HCT116 (cell line): ENCODE measurements around the gene DTWD1. TPM values are rescaled to one million over a fixed set of nuclear protein-coding genes. Genes with fewer than 3 reads are reported as not detected.

Source experiments
- ATAC-seq: fragments of 200-7000 bp; cut with Tn5 transposase; 2 replicates; pipeline ENCODE4 v1.9.1; 2020; ENCODE audit warnings: mild to moderate bottlenecking, moderate library complexity
- BruUV-seq: library from RNA; stranded (reverse); fragments of 400-500 nt; replicated peaks from 2 replicates; lab custom pipeline; 2021; lab: Mats Ljungman, UMichigan
- CTCF ChIA-PET: fragments of 300-600 bp; sonication (Branson Sonifier 250); formaldehyde crosslinking; loops from one replicate; lab custom pipeline; 2021; ENCODE audit warnings: antibody characterized with exemption; lab: Charles Lee
- POLR2A ChIA-PET: fragments of 300-600, 350-600 bp; sonication (Branson Sonifier 250); formaldehyde crosslinking; loops from one replicate; lab custom pipeline; 2021; ENCODE audit warnings: antibody characterized with exemption; lab: Charles Lee
- RAD21 ChIA-PET, 2 experiments: fragments of 300-600 bp; sonication (Branson Sonifier 250); formaldehyde crosslinking; loops; one replicate each; lab custom pipeline; 2023; ENCODE audit warnings: low total read pairs in 2 of 2; ENCODE audit not compliant: uncharacterized antibody in 2 of 2, unreplicated experiment in 2 of 2, low non-redundant PET in 1 of 2; lab: Charles Lee
- DNase-seq: peaks from one replicate; pipeline ENCODE4 v3.0.0-alpha.2; 2010; ENCODE audit warnings: low read depth, low spot score
- H2AFZ ChIP-seq: fragments of 200-600 bp; shearing (Covaris generic), sonication (generic); 2 replicates; pipeline ENCODE4 v1.6.1; 2017; ENCODE audit warnings: low read depth, mixed run types, mixed read lengths, antibody characterized with exemption, low read length; ENCODE audit not compliant: poor library complexity, severe bottlenecking
- H3K27ac ChIP-seq: 2 replicates; pipeline ENCODE4 v1.5.1; 2012; ENCODE audit warnings: low read depth, low read length
- H3K27me3 ChIP-seq: fragments of 200-600 bp; sonication (generic); 2 replicates; pipeline ENCODE4 v1.6.1; 2016; ENCODE audit warnings: mixed run types, low read length, mixed read lengths; ENCODE audit not compliant: insufficient read depth
- H3K36me3 ChIP-seq, 2 experiments: fragments of 200-500 bp in 1 of 2; fragments of 200-600 bp in 1 of 2; sonication (Bioruptor generic) in 1 of 2; sonication (generic) in 1 of 2; 2 replicates each; pipeline versions ENCODE4 v1.5.1 to v1.6.1; 2014 to 2016; ENCODE audit warnings: low read length in 2 of 2, inconsistent platforms in 1 of 2, mixed read lengths in 1 of 2, mixed run types in 1 of 2; ENCODE audit not compliant: insufficient read depth in 2 of 2, control insufficient read depth in 1 of 2
- H3K4me1 ChIP-seq, 2 experiments: fragments of 200-600 bp in 1 of 2; sonication (generic) in 1 of 2; 2 replicates each; pipeline versions ENCODE4 v1.5.1 to v1.6.1; 2012 to 2017; ENCODE audit warnings: low read length in 2 of 2, inconsistent platforms in 1 of 2, mild to moderate bottlenecking in 1 of 2, mixed read lengths in 1 of 2, mixed run types in 1 of 2, moderate library complexity in 1 of 2; ENCODE audit not compliant: insufficient read depth in 2 of 2, control insufficient read depth in 1 of 2
- H3K4me2 ChIP-seq: fragments of 200-600 bp; sonication (generic); 2 replicates; pipeline ENCODE4 v1.6.1; 2017; ENCODE audit warnings: mixed run types, low read length, mixed read lengths
- H3K4me3 ChIP-seq, 2 experiments: fragments of 200-600 bp in 1 of 2; sonication (generic) in 1 of 2; replicated peaks in 1 of 2; 2 replicates each; pipeline ENCODE4 v1.5.1; 2011 to 2016; ENCODE audit warnings: low read length in 2 of 2, control low read depth in 1 of 2, low read depth in 1 of 2, mild to moderate bottlenecking in 1 of 2, mixed read lengths in 1 of 2, mixed run types in 1 of 2
- H3K79me2 ChIP-seq: fragments of 200-600 bp; sonication (generic); 2 replicates; pipeline ENCODE4 v1.6.1; 2017; ENCODE audit warnings: mild to moderate bottlenecking, mixed run types, low read length, moderate library complexity, mixed read lengths; ENCODE audit not compliant: insufficient read depth
- H3K9ac ChIP-seq: fragments of 200-600 bp; sonication (generic); 2 replicates; pipeline ENCODE4 v1.6.1; 2016; ENCODE audit warnings: low read length, mixed read lengths
- H3K9me2 ChIP-seq: fragments of 200-600 bp; sonication (generic), shearing (Covaris generic); 2 replicates; pipeline ENCODE4 v1.6.1; 2017; ENCODE audit warnings: mixed run types, mild to moderate bottlenecking, moderate library complexity; ENCODE audit not compliant: insufficient read depth
- H3K9me3 ChIP-seq, 2 experiments: fragments of 200-500 bp in 1 of 2; fragments of 200-600 bp in 1 of 2; sonication (Bioruptor generic) in 1 of 2; sonication (generic) in 1 of 2; 2 replicates each; pipeline ENCODE4 v1.6.1; 2014 to 2017; ENCODE audit warnings: low read length in 2 of 2, mixed read lengths in 2 of 2, inconsistent platforms in 1 of 2, low read depth in 1 of 2, mild to moderate bottlenecking in 1 of 2, mixed run types in 1 of 2, moderate library complexity in 1 of 2; ENCODE audit not compliant: control insufficient read depth in 1 of 2, insufficient read depth in 1 of 2
- H4K20me1 ChIP-seq: fragments of 200-600 bp; sonication (generic), shearing (Covaris generic); 2 replicates; pipeline ENCODE4 v1.6.1; 2017; ENCODE audit warnings: mixed run types, mild to moderate bottlenecking, moderate library complexity; ENCODE audit not compliant: insufficient read depth
- CBX3 ChIP-seq: IDR thresholded peaks from 2 replicates; pipeline ENCODE4 v1.6.1; 2012; ENCODE audit warnings: low read depth
- CEBPB ChIP-seq: IDR thresholded peaks from 2 replicates; pipeline ENCODE4 v1.6.1; 2012; ENCODE audit warnings: low read depth
- ELF1 ChIP-seq: IDR thresholded peaks from 2 replicates; pipeline ENCODE4 v1.6.1; 2012; ENCODE audit warnings: low read depth, borderline replicate concordance
- POLR2A ChIP-seq: IDR thresholded peaks from 2 replicates; pipeline ENCODE4 v1.7.0; 2011; ENCODE audit warnings: borderline replicate concordance; ENCODE audit not compliant: insufficient read depth, insufficient read length; ENCODE audit errors: extremely low read depth
- TCF7L2 ChIP-seq: IDR thresholded peaks from 2 replicates; pipeline ENCODE4 v1.7.0; 2011; ENCODE audit warnings: borderline replicate concordance, inconsistent platforms; ENCODE audit not compliant: insufficient read depth, insufficient read length; ENCODE audit errors: extremely low read depth
- ZNF274 ChIP-seq: fragments of 200-500 bp; sonication (Bioruptor generic); IDR thresholded peaks from 2 replicates; pipeline ENCODE4 v1.6.1; 2014; ENCODE audit warnings: mild to moderate bottlenecking, low read depth, low read length, inconsistent platforms
- intact Hi-C: fragments of 100-400 bp; cut with micrococcal nuclease; formaldehyde crosslinking; loops from 2 replicates; pipeline ENCODE4 v1.10.0; 2022
- total RNA-seq: library from RNA; stranded (reverse); gene quantifications from one replicate; pipeline ENCODE4 v1.2.1, GENCODE V29; 2021; ENCODE audit not compliant: unreplicated experiment
- TF ChIP-seq, protein P1 (sequence below): IDR thresholded peaks from 2 replicates; pipeline ENCODE4 v1.6.1; 2011; ENCODE audit warnings: mild to moderate bottlenecking, low read length, moderate library complexity; ENCODE audit not compliant: insufficient replicate concordance; ENCODE audit errors: extremely low read depth
- TF ChIP-seq, protein P2 (sequence below), 3 experiments: fragments of 200-600 bp in 1 of 3; sonication (generic) in 1 of 3; IDR thresholded peaks in 2 of 3; conservative IDR thresholded peaks in 1 of 3; 2 replicates each; pipeline ENCODE4 v1.5.1; 2012 to 2017; ENCODE audit warnings: low read depth in 2 of 3, low read length in 2 of 3, antibody characterized with exemption in 1 of 3, borderline replicate concordance in 1 of 3, control low read depth in 1 of 3, mild to moderate bottlenecking in 1 of 3, mixed read lengths in 1 of 3, mixed run types in 1 of 3, moderate library complexity in 1 of 3; ENCODE audit not compliant: insufficient read depth in 1 of 3

Gene DTWD1
- total RNA-seq, 1 experiment from 2014 or later, result 34.5 TPM

DNA sequence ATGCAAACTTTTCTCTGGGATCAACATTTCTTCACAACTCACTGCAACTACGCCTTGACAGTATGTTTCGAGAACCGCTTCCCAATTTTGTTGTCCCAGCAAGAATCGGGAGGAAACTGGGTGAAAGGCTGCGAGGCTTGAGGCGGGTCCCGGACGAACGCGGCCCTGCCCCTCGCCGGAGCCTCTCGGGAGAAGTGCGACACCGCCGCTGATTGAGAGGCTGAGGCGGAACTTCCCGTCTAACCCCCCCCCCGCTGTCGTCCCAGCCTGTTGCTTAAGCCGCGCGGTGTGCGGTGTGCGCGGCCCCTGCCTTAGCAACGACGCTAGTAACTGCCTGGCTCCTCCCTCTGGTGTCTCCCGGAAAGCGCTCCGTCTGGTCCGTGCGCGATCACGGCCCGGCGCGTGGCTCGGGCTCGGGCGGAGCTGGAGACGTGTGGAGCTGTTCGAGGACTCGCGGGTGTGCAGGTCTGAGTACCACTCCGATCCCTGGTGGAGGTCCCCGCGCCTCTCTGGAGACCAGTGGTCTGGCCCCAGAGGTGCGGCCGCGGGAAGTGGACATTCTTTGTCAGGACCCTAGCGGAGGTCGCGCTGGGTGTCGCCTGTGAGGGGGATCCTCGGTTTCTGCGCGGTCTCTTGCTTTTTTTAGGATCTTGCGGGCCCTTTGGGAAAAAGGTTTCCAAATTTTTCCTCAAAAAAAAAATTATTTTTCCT lies at the start of gene DTWD1, which contains the start of gene FAM227B (continued):
- TF ChIP-seq, protein P1, sequence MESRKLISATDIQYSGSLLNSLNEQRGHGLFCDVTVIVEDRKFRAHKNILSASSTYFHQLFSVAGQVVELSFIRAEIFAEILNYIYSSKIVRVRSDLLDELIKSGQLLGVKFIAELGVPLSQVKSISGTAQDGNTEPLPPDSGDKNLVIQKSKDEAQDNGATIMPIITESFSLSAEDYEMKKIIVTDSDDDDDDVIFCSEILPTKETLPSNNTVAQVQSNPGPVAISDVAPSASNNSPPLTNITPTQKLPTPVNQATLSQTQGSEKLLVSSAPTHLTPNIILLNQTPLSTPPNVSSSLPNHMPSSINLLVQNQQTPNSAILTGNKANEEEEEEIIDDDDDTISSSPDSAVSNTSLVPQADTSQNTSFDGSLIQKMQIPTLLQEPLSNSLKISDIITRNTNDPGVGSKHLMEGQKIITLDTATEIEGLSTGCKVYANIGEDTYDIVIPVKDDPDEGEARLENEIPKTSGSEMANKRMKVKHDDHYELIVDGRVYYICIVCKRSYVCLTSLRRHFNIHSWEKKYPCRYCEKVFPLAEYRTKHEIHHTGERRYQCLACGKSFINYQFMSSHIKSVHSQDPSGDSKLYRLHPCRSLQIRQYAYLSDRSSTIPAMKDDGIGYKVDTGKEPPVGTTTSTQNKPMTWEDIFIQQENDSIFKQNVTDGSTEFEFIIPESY, result peak; percentile 74
- TF ChIP-seq TCF7L2 (peak; percentile 76), CEBPB (peak; percentile 84; the same call in 1 of the 2 replicates)
- TF ChIP-seq, protein P2, sequence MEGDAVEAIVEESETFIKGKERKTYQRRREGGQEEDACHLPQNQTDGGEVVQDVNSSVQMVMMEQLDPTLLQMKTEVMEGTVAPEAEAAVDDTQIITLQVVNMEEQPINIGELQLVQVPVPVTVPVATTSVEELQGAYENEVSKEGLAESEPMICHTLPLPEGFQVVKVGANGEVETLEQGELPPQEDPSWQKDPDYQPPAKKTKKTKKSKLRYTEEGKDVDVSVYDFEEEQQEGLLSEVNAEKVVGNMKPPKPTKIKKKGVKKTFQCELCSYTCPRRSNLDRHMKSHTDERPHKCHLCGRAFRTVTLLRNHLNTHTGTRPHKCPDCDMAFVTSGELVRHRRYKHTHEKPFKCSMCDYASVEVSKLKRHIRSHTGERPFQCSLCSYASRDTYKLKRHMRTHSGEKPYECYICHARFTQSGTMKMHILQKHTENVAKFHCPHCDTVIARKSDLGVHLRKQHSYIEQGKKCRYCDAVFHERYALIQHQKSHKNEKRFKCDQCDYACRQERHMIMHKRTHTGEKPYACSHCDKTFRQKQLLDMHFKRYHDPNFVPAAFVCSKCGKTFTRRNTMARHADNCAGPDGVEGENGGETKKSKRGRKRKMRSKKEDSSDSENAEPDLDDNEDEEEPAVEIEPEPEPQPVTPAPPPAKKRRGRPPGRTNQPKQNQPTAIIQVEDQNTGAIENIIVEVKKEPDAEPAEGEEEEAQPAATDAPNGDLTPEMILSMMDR (IDR thresholded peaks at IDR 0.05 in 2 of 3, conservative IDR thresholded peaks at IDR 0.05 in 1 of 3; ENCODE audit: borderline replicate concordance in 1 of 3, insufficient read depth in 1 of 3, low read depth in 2 of 3, low read length in 2 of 3), result no peak
- TF ChIP-seq, all 23 proteins: peak for 15

DNA sequence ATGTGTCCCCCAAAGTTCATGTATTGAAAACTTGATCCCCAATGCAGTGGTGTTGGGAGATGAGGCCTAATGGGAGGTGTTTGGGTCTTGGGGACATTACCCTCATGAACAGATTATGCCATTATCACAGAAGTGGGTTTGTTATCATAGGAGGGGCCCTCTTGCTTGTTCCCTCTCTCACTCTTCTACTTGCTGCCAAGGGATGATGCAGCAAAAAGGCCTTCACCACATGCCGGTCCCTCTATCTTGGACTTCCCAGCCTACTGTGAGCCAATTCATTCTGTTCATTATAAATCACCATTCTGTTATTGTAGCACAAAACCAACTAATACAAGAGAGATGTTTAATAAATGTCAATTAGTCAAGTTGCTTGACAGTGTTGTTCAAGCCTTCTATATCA lies 47.4 kb upstream of the DTWD1 start:
- H3K9me3 ChIP-seq, result no peaks in the 10 kb centered on the region
- H3K4me2 ChIP-seq, result no peak overlapping the region
- no peaks in the 10 kb centered on the region for H3K27me3 ChIP-seq
- H3K36me3 ChIP-seq, result no peaks in the 10 kb centered on the region
- intact Hi-C loops, result no loop called here
- ChIA-PET CTCF (no interaction called here), RAD21 (no interaction called here), POLR2A (no interaction called here)
- H3K9me2 ChIP-seq, result no peaks in the 10 kb centered on the region
- no peaks in the 10 kb centered on the region for H3K4me1 ChIP-seq
- no peak overlapping the region for H2AFZ ChIP-seq
- DNase-seq (no peak), ATAC-seq (no peak)
- H3K27ac ChIP-seq, result no peak overlapping the region
- no peaks in the 10 kb centered on the region for H3K79me2 ChIP-seq
- BruUV-seq, result no TSS peak
- H3K9ac ChIP-seq, result no peak overlapping the region
- TF ChIP-seq CBX3 (no peak), POLR2A (no peak), ZNF274 (no peak), ELF1 (no peak)
- TF ChIP-seq, protein P1, result no peak
- H3K4me3 ChIP-seq, result no peak overlapping the region
- H4K20me1 ChIP-seq, result no peaks in the 10 kb centered on the region
